Kidney epithelial cell (primary cell): ENCODE data around the gene AGXT. TPM values are rescaled to one million over a fixed set of nuclear protein-coding genes. Genes with fewer than 3 reads are reported as not detected.
A peak's percentile ranks its signal among the peaks of the same experiment; 100 is the strongest.

Experiments used
- DNase-seq: peaks from one replicate; pipeline ENCODE4 v3.0.0-alpha.2; 2010; ENCODE audit warnings: low read depth
- H3K27me3 ChIP-seq: 2 replicates; pipeline ENCODE4 v1.6.0; 2011; ENCODE audit warnings: low read length; ENCODE audit not compliant: control insufficient read depth, insufficient read depth
- H3K36me3 ChIP-seq: 2 replicates; pipeline ENCODE4 v1.5.1; 2011; ENCODE audit warnings: low read length; ENCODE audit not compliant: control insufficient read depth, insufficient read depth
- H3K4me3 ChIP-seq: 2 replicates; pipeline ENCODE4 v1.5.1; 2011; ENCODE audit warnings: low read depth, mild to moderate bottlenecking, control low read depth, low read length
- total RNA-seq: library from RNA; depleted of rRNA; stranded (reverse); fragments of >200 nt; gene quantifications from 2 replicates; pipeline ENCODE4 v1.2.3, GENCODE V29; 2015
- TF ChIP-seq, protein P1 (sequence below): IDR thresholded peaks from 2 replicates; pipeline ENCODE4 v1.5.1; 2011; ENCODE audit warnings: mild to moderate bottlenecking, moderate library complexity, low read length, control low read depth, inconsistent platforms; ENCODE audit not compliant: insufficient read depth, poor library complexity, severe bottlenecking

Gene AGXT
- total RNA-seq, 1 donor from 2014 or later = 0.25 TPM

DNA sequence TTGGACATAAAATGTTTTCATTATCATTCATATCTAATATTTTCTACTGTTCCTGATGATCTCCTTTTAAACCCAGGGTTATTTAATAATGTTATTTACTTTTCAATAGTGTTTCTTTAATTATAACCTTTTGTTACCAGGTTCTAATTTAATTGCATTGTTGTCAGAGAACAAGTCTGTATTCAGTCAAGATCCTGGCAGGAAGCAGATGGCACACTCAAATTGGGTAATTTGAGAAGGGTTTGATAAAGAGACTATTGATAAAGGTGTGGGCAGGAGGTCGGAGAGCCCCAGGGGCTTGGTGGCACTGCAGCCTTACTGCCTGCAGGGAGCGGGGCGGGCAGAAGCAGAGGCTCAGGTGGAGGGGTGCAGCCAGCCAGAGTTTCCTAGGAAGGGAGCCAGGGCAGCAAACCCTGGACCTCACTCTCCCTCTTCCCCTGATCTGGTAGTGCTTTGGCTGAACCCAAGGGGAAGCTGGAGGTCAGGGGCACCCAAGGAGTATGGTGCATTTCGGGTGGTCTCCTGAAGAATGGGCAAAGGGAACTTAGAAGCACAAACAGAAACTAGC is 46.3 kb upstream of the AGXT start:
- peaks cover 63% of the 10 kb centered on the region for H3K27me3 ChIP-seq
- DNase-seq = no peak
- TF ChIP-seq, protein P1, sequence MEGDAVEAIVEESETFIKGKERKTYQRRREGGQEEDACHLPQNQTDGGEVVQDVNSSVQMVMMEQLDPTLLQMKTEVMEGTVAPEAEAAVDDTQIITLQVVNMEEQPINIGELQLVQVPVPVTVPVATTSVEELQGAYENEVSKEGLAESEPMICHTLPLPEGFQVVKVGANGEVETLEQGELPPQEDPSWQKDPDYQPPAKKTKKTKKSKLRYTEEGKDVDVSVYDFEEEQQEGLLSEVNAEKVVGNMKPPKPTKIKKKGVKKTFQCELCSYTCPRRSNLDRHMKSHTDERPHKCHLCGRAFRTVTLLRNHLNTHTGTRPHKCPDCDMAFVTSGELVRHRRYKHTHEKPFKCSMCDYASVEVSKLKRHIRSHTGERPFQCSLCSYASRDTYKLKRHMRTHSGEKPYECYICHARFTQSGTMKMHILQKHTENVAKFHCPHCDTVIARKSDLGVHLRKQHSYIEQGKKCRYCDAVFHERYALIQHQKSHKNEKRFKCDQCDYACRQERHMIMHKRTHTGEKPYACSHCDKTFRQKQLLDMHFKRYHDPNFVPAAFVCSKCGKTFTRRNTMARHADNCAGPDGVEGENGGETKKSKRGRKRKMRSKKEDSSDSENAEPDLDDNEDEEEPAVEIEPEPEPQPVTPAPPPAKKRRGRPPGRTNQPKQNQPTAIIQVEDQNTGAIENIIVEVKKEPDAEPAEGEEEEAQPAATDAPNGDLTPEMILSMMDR = no peak
- no peak overlapping the region for H3K4me3 ChIP-seq
- no peaks in the 10 kb centered on the region for H3K36me3 ChIP-seq

DNA sequence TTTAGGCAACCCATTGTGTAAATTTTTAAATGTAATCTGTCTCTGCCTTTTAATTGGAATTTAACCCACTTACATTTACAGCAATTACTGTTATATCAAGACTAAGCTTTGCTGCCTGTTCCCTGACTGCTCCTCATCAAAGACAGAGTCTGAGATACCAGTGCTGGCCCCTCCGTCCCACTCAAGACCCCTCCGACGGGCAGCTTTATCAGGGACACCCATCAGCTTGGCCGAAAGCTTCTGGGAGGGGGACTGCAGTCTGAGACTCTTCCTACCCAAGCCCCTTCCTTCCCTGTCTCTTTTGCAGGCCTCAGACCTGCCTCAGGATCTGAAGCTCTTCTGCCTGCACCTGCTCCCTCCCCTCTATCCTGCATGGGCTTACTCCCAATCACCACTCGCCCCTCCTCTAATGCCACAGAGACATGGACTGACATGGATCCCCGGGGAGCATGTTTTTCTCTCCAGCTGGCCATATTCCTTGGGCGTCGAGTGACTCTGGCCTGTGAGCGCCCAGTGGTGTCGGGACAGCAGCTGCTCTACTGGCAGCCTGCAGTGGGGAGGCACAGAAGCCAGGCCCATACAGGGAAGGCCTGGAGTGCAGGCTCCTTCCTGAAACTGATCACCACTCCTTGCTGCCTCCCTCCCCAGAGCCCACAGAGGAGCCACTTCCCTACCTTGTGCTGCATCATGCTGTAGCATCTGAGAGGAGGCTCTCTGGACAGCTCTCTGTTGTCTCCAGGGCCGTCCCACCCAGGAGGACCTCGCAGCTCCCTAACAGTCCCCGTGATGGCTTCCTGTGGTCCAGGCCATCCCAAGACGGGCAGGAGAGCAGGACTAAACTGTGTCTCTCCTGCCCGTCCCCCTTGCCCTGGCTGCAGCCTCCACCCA is 44.9 kb upstream of the AGXT start:
- TF ChIP-seq, protein P1 = no peak
- Histone ChIP-seq H3K4me3 (no peak overlapping the region), H3K36me3 (no peaks in the 10 kb centered on the region), H3K27me3 (peaks cover 51% of the 10 kb centered on the region)
- no peak for DNase-seq

DNA sequence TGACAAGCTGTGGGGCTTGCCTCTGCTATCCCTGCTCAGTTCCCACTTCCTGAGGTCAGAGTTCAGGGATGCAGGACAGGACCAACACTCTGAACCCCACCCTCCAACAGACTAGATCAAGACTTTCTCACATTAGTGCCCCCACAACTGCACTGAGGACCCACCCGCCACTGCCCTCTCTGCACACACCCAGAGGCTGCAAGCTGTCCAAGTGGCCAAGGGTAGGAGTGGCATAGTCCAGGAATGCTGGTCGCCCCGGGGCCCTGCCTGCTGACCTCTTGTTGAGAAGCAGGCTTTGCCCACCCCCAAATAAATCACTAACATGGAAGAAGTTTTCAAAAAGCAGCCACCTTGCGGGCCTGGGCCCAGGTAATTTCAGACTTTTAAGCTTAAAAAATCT is 43.1 kb upstream of the AGXT start:
- H3K4me3 ChIP-seq = no peak overlapping the region
- DNase-seq = no peak
- TF ChIP-seq, protein P1 = no peak
- no peaks in the 10 kb centered on the region for H3K36me3 ChIP-seq
- peaks cover 44% of the 10 kb centered on the region for H3K27me3 ChIP-seq

DNA sequence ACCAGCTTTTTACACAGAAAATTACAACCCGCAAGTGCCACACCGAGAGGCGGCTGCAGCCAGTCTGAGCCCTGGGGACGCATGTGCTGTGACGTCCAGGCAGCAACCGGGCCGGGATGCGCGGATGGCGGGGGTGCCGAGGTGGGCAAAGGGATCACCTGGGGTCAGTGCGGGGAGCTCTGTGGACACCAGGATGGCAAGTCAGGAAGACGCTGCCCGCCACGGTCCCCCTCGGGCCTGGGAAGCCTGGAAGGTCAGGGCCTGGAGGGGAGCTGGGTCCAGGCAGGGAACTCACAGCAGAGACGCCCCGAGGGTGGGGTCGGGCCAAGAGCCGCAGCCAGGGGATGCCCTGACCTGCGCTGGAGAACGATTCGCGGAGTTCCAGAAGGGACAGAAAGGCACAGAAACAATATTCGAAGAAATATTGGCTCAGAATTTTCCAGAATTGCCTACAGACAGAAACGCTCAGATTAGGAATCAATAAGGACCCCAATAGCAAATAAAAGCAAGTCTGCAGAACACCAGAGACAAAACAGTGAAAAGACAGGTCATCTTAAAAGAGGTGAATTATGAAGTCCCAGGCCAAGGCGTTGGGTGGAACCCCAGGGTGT is 36.9 kb upstream of the AGXT start:
- Histone ChIP-seq H3K36me3 (no peaks in the 10 kb centered on the region), H3K4me3 (no peak overlapping the region), H3K27me3 (peaks cover 35% of the 10 kb centered on the region)
- TF ChIP-seq, protein P1 = no peak
- DNase-seq = no peak

DNA sequence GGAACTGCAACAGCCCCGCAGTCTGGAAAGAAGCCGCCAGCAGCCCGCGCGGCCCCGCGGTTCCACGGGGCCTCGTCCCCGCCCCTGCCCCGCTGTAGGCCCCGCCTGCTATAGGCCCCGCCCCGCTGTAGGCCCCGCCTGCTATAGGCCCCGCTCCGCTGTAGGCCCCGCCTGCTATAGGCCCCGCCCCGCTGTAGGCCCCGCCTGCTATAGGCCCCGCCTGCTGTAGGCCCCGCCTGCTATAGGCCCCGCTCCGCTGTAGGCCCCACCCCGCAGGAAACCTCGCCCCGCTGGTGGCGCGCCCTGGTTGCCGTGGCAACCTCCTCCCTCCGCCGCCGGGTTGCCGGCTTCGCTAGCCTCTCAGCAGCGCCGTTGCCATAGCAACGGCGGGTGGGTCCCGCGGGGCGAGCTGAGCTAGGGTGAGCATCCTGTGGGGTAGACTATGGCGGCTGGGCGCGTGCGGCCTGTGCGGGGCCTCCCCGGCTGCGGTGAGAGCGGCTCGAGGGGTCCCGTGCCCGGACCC is 36.4 kb upstream of the AGXT start:
- Histone ChIP-seq H3K4me3 (no peak overlapping the region), H3K27me3 (peaks cover 34% of the 10 kb centered on the region), H3K36me3 (no peaks in the 10 kb centered on the region)
- TF ChIP-seq, protein P1 = no peak
- DNase-seq = peak; percentile 37
